Activated B cell treated with CpG ODN at 0.5 μM for 24 hours (primary cell): ENCODE data around the gene GSE1. TPM values are rescaled to one million over a fixed set of nuclear protein-coding genes. Genes with fewer than 3 reads are reported as not detected.

Experiments
- ATAC-seq: fragments of 200-7000 bp; cut with Tn5 transposase; one replicate; pipeline ENCODE4 v1.10.0; 2021; ENCODE audit warnings: low read depth, mild to moderate bottlenecking, moderate library complexity
- CTCF ChIA-PET: fragments of 350-600 bp; sonication (Branson Sonifier 250); formaldehyde crosslinking; loops from one replicate; lab custom pipeline; 2021; ENCODE audit warnings: antibody characterized with exemption; lab: Charles Lee
- POLR2A ChIA-PET: fragments of 350-600 bp; sonication (Branson Sonifier 250); formaldehyde crosslinking; loops from one replicate; lab custom pipeline; 2021; ENCODE audit warnings: antibody characterized with exemption; lab: Charles Lee
- DNase-seq: peaks from one replicate; pipeline ENCODE4 v3.0.0; 2022
- H3K27ac Mint-ChIP-seq: one replicate; pipeline ENCODE4 v1.8.0; 2020; ENCODE audit warnings: mixed read lengths
- H3K27me3 Mint-ChIP-seq: one replicate; pipeline ENCODE4 v1.8.0; 2021; ENCODE audit warnings: mixed read lengths
- H3K36me3 Mint-ChIP-seq: one replicate; pipeline ENCODE4 v1.8.0; 2021; ENCODE audit warnings: low read depth, mixed read lengths
- H3K4me1 Mint-ChIP-seq: one replicate; pipeline ENCODE4 v1.8.0; 2021; ENCODE audit warnings: mixed read lengths
- H3K4me3 Mint-ChIP-seq: one replicate; pipeline ENCODE4 v1.8.0; 2020; ENCODE audit warnings: mild to moderate bottlenecking, mixed read lengths
- H3K9me3 Mint-ChIP-seq: one replicate; pipeline ENCODE4 v1.8.0; 2020; ENCODE audit warnings: mixed read lengths
- CTCF ChIP-seq: fragments of 200-600 bp; IDR thresholded peaks from one replicate; pipeline ENCODE4 v1.8.0; 2022; ENCODE audit warnings: antibody characterized with exemption, mild to moderate bottlenecking
- intact Hi-C: fragments of 100-400 bp; cut with micrococcal nuclease; formaldehyde crosslinking; loops from one replicate; pipeline ENCODE4 v1.15.1; 2024
- total RNA-seq: library from RNA; stranded (reverse); gene quantifications from 2 replicates; pipeline ENCODE4 v1.2.3, GENCODE V29; 2022

Gene GSE1
- total RNA-seq, 1 donor from 2014 or later = 48.3 TPM

- ATAC-seq (no peak), DNase-seq (no peak)
- Mint-ChIP-seq H3K9me3 (no peaks in the 10 kb centered on the region), H3K4me1 (no peaks in the 10 kb centered on the region), H3K36me3 (peaks cover 31% of the 10 kb centered on the region), H3K27ac (no peak overlapping the region), H3K27me3 (no peaks in the 10 kb centered on the region), H3K4me3 (no peak overlapping the region)
- intact Hi-C loops = no loop called here
- ChIA-PET CTCF (no interaction called here), POLR2A (interaction anchor here (1.2 kb wide), 1 partner anchor 27 kb away, joined by 4 read pairs; the partner anchor contains the start of gene C16orf74)
- TF ChIP-seq CTCF = no peak
Observed at GRCh38 chr16:85724126-85724879, 111.2 kb downstream of the GSE1 start.

- no peak overlapping the region for H3K4me3 Mint-ChIP-seq
- no peak for DNase-seq
- POLR2A ChIA-PET = interaction anchor here (0.5 kb wide), 1 partner anchor 13 kb away, joined by 3 read pairs; no protein-coding TSS in a partner anchor
- ATAC-seq = no peak
- H3K27me3 Mint-ChIP-seq = no peaks in the 10 kb centered on the region
- intact Hi-C loops = no loop called here
- no peak for TF ChIP-seq CTCF
- H3K4me1 Mint-ChIP-seq = no peaks in the 10 kb centered on the region
- no peak overlapping the region for H3K27ac Mint-ChIP-seq
- H3K36me3 Mint-ChIP-seq = peaks cover 28% of the 10 kb centered on the region
- CTCF ChIA-PET = interaction anchor here (1.3 kb wide), 1 partner anchor 35 kb away, joined by 3 read pairs; no protein-coding TSS in a partner anchor
- H3K9me3 Mint-ChIP-seq = no peaks in the 10 kb centered on the region
Observed at GRCh38 chr16:85724936-85725335, 111.8 kb downstream of the GSE1 start.

Other genes with a start within 250 kb of the GSE1 start
- 6.0 and 6.8 TPM in 2 replicates for gene GINS2, start 75.6 kb downstream of the GSE1 start, total RNA-seq
- 16.1 and 18.3 TPM in 2 replicates for gene C16orf74, start 137.8 kb downstream of the GSE1 start, total RNA-seq
- gene EMC8, start 186.2 kb downstream of the GSE1 start, total RNA-seq = 27.8 and 29.0 TPM in 2 replicates
- 578 TPM in 2 replicates for gene COX4I1, start 186.4 kb downstream of the GSE1 start, total RNA-seq